Gastrocnemius medialis (tissue), 4 donors: Measurements from ENCODE around the gene GALNT16.

Experiments
- POLR2A ChIP-seq, 2 donors: fragments of 450-650 bp; IDR thresholded peaks; one replicate each; pipeline ENCODE4 v1.6.1; 2017; ENCODE audit warnings: antibody characterized with exemption in 2 of 2, mild to moderate bottlenecking in 2 of 2, moderate library complexity in 2 of 2
- TF ChIP-seq, protein P1 (sequence below), 5 experiments: fragments of 450-650 bp in 3 of 5; fragments of 200-600 bp in 2 of 5; sonication (generic) in 2 of 5; IDR thresholded peaks in 4 of 5; conservative IDR thresholded peaks in 1 of 5; 1 replicate in 4 of 5; 2 replicates in 1 of 5; pipeline ENCODE4 v1.5.1; 2016 to 2019; ENCODE audit warnings: antibody characterized with exemption in 5 of 5, mild to moderate bottlenecking in 3 of 5, moderate library complexity in 3 of 5

DNA sequence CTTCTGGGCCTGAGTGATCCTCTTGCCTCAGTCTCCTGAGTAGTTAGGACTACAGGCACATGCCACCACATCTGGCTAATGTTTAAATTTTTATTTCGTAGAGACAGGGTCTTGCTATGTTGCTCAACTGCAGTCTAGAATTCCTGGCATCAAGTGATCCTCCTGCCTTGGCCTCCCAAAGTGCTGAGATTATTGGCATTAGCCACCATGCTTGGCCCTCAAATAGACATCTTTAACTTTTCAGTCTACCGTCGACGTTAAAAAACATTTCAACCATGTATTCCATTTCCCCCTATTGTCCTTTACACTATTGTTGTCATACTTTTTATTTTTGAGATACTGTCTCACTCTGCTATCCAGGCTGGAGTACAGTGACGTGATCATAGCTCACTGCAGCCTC lies 115.8 kb downstream of the GALNT16 start:
- no peak for TF ChIP-seq POLR2A (IDR thresholded peaks at IDR 0.05)
- TF ChIP-seq, protein P1, sequence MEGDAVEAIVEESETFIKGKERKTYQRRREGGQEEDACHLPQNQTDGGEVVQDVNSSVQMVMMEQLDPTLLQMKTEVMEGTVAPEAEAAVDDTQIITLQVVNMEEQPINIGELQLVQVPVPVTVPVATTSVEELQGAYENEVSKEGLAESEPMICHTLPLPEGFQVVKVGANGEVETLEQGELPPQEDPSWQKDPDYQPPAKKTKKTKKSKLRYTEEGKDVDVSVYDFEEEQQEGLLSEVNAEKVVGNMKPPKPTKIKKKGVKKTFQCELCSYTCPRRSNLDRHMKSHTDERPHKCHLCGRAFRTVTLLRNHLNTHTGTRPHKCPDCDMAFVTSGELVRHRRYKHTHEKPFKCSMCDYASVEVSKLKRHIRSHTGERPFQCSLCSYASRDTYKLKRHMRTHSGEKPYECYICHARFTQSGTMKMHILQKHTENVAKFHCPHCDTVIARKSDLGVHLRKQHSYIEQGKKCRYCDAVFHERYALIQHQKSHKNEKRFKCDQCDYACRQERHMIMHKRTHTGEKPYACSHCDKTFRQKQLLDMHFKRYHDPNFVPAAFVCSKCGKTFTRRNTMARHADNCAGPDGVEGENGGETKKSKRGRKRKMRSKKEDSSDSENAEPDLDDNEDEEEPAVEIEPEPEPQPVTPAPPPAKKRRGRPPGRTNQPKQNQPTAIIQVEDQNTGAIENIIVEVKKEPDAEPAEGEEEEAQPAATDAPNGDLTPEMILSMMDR (IDR thresholded peaks at IDR 0.05 in 4 of 5, conservative IDR thresholded peaks at IDR 0.05 in 1 of 5): no peak
